ENCODE data around the gene AHCY.

DNA sequence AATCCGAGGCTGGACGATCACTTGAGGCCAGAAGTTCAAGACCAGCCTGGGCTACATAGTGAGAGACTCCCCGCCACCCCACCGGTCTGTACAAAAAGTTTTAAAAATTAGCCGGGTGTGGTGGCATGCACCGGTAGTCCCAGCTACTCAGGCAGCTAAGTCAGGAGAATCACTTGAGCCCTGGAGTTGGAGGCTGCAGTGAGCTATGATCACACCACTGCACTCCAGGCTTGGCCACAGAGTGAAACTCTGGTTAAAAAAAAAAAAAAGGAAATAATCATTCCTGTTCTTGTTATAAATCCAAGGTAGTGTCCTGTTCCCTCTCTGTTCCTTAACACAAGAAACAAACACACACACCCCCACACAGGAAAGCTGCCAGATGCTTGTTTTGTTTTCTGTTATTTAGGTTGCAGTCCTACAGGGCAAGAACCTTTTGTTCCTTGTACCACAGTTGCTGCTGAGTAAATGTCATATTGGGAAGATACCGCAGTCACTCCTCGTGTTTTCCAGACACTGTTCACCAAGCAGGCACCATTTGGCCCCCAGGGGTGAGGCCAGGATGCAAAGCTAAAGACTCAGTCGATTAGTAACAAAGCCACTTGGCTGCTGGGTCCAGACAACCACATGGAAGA lies 33.0 kb downstream of the AHCY start:
- TF ChIP-seq, protein P1, sequence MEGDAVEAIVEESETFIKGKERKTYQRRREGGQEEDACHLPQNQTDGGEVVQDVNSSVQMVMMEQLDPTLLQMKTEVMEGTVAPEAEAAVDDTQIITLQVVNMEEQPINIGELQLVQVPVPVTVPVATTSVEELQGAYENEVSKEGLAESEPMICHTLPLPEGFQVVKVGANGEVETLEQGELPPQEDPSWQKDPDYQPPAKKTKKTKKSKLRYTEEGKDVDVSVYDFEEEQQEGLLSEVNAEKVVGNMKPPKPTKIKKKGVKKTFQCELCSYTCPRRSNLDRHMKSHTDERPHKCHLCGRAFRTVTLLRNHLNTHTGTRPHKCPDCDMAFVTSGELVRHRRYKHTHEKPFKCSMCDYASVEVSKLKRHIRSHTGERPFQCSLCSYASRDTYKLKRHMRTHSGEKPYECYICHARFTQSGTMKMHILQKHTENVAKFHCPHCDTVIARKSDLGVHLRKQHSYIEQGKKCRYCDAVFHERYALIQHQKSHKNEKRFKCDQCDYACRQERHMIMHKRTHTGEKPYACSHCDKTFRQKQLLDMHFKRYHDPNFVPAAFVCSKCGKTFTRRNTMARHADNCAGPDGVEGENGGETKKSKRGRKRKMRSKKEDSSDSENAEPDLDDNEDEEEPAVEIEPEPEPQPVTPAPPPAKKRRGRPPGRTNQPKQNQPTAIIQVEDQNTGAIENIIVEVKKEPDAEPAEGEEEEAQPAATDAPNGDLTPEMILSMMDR (IDR thresholded peaks at IDR 0.05), result no peak
- no peak for TF ChIP-seq POLR2A (IDR thresholded peaks at IDR 0.05)

Measured in gastroesophageal sphincter (tissue), 3 donors.